ENCODE results near the gene CALML3. TPM values are rescaled to one million over a fixed set of nuclear protein-coding genes. Genes with fewer than 3 reads are reported as not detected.

CALML3 gene
- polyA plus RNA-seq, 6 donors from 2014 or later = not detected

- H3K4me3 Mint-ChIP-seq = no peak overlapping the region
- H3K4me1 Mint-ChIP-seq = peaks cover 0 to 3% (median 0%) of the 10 kb centered on the region in 3 donors
- peak overlapping the region in 1 of 6 donors; percentile 15 for H3K27ac Mint-ChIP-seq
- DNase-seq (no peak), ATAC-seq (ENCODE audit: low read depth in 2 of 2) (no peak)
- H3K36me3 Mint-ChIP-seq = peaks cover 0 to 8% of the 10 kb centered on the region in 2 donors
- peaks cover 0 to 17% (median 9%) of the 10 kb centered on the region in 3 donors for H3K27me3 Mint-ChIP-seq
- peaks cover 0 to 33% (median 9%) of the 10 kb centered on the region in 7 donors for H3K9me3 Mint-ChIP-seq
Measured at GRCh38 chr10:5538446-5538845, 13.7 kb downstream of the CALML3 start.

- Mint-ChIP-seq H3K27me3 (peaks cover 0 to 17% (median 9%) of the 10 kb centered on the region in 3 donors), H3K27ac (peak overlapping the region in 2 of 6 donors; percentile 15 to 35), H3K36me3 (peaks cover 0 to 8% of the 10 kb centered on the region in 2 donors), H3K9me3 (peaks cover 0 to 39% (median 11%) of the 10 kb centered on the region in 7 donors), H3K4me3 (no peak overlapping the region), H3K4me1 (peaks cover 0 to 3% (median 0%) of the 10 kb centered on the region in 3 donors)
- ATAC-seq (ENCODE audit: low read depth in 2 of 2) (no peak), DNase-seq (no peak)
Measured at GRCh38 chr10:5538892-5539651, 14.3 kb downstream of the CALML3 start.

DNA sequence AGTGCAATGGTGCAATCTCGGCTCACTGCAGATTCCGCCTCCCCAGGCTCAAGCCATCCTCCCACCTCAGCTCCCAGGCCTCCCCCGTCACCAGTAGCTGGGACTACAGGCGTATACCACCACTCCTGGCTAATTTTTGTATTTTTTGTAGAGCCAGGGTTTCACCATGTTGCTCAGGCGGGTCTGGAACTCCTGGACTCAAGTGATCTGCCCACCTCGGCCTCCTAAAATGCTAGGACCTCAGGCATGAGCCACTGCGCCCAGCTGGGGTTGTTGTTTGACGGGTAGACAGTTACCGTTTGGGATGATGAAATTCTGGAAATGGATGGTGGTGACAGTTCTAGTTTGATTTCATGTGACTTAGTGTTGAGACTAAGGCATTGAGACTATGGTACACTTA, 15.3 kb downstream of the CALML3 start:
- DNase-seq = no peak
- H3K27ac Mint-ChIP-seq = peak overlapping the region in 1 of 6 donors; percentile 70
- peaks cover 0 to 17% (median 9%) of the 10 kb centered on the region in 3 donors for H3K27me3 Mint-ChIP-seq
- peaks cover 0 to 3% (median 0%) of the 10 kb centered on the region in 3 donors for H3K4me1 Mint-ChIP-seq
- no peak overlapping the region for H3K4me3 Mint-ChIP-seq
- peaks cover 0 to 8% of the 10 kb centered on the region in 2 donors for H3K36me3 Mint-ChIP-seq
- no peak for ATAC-seq (ENCODE audit: low read depth in 2 of 2)
- H3K9me3 Mint-ChIP-seq = peaks cover 0 to 42% (median 13%) of the 10 kb centered on the region in 7 donors

- H3K9me3 Mint-ChIP-seq = peaks cover 0 to 42% (median 13%) of the 10 kb centered on the region in 7 donors
- no peak overlapping the region for H3K27ac Mint-ChIP-seq
- no peak overlapping the region for H3K4me3 Mint-ChIP-seq
- no peak for DNase-seq
- no peak for ATAC-seq (ENCODE audit: low read depth in 2 of 2)
- peaks cover 0 to 3% (median 0%) of the 10 kb centered on the region in 3 donors for H3K4me1 Mint-ChIP-seq
- H3K36me3 Mint-ChIP-seq = peaks cover 0 to 8% of the 10 kb centered on the region in 2 donors
- H3K27me3 Mint-ChIP-seq = peaks cover 0 to 17% (median 9%) of the 10 kb centered on the region in 3 donors
Measured at GRCh38 chr10:5540891-5541290, 16.1 kb downstream of the CALML3 start.

DNA sequence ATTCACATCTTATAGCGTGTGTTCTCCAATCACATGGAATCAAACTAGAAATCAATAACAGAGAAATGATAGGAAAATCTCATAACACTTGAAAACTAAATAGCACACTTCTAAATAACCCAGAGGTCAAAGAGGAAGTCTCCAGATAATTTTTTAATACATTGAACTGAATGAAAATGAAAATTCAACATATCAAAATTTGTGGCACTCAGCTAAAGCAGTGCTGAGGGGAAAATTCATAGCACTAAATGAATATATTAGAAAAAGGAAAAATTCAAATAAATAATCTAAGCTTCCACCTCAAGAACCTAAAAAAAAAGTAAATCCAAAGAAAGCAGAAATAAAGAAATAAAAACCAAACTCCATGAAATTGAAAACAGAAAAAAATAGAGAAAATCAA, 17.3 kb downstream of the CALML3 start:
- Mint-ChIP-seq H3K27ac (no peak overlapping the region), H3K9me3 (peaks cover 0 to 42% (median 13%) of the 10 kb centered on the region in 7 donors), H3K4me1 (peaks cover 0 to 3% (median 0%) of the 10 kb centered on the region in 3 donors), H3K4me3 (no peak overlapping the region), H3K27me3 (peaks cover 0 to 17% (median 9%) of the 10 kb centered on the region in 3 donors), H3K36me3 (peaks cover 0 to 8% of the 10 kb centered on the region in 2 donors)
- no peak for DNase-seq
- no peak for ATAC-seq (ENCODE audit: low read depth in 2 of 2)

DNA sequence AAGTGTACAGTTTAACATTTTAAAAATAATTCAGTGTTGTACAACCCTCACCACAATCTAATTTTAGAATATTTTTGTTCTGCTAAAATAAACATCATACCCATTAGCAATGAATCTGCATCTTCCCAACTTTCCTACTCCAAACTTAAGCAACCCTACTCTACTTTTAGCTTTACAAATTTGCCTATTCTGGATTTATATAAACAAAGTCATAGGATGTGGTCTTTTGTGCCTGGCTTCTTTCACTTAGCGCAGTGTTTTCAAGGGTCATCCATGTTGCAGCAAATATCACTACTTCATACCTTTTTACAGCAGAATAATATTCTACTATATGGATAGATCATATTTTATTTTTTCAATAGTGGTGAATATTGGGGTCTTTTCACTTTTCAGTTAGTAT, 18.9 kb downstream of the CALML3 start:
- ATAC-seq (ENCODE audit: low read depth in 2 of 2) (no peak), DNase-seq (no peak)
- Mint-ChIP-seq H3K27ac (no peak overlapping the region), H3K4me3 (no peak overlapping the region), H3K4me1 (peaks cover 0 to 3% (median 0%) of the 10 kb centered on the region in 3 donors), H3K27me3 (peaks cover 0 to 6% (median 4%) of the 10 kb centered on the region in 3 donors), H3K36me3 (peaks cover 0 to 8% of the 10 kb centered on the region in 2 donors), H3K9me3 (peaks cover 0 to 42% (median 13%) of the 10 kb centered on the region in 7 donors)

GRCh38 chr10:5544216-5544805, 19.6 kb downstream of the CALML3 start:
- Mint-ChIP-seq H3K9me3 (peaks cover 0 to 42% (median 13%) of the 10 kb centered on the region in 7 donors), H3K4me1 (peaks cover 0 to 2% (median 0%) of the 10 kb centered on the region in 3 donors), H3K36me3 (peaks cover 0 to 8% of the 10 kb centered on the region in 2 donors), H3K4me3 (no peak overlapping the region), H3K27me3 (peaks cover 0 to 4% (median 0%) of the 10 kb centered on the region in 3 donors), H3K27ac (no peak overlapping the region)
- no peak for ATAC-seq (ENCODE audit: low read depth in 2 of 2)
- no peak for DNase-seq

GRCh38 chr10:5545011-5545410, 20.2 kb downstream of the CALML3 start:
- Mint-ChIP-seq H3K4me3 (peak overlapping the region in 1 of 8 donors; percentile 33), H3K9me3 (peaks cover 0 to 42% (median 13%) of the 10 kb centered on the region in 7 donors), H3K27me3 (no peaks in the 10 kb centered on the region), H3K27ac (peak overlapping the region in 1 of 6 donors; percentile 40), H3K36me3 (peaks cover 0 to 8% of the 10 kb centered on the region in 2 donors), H3K4me1 (no peaks in the 10 kb centered on the region)
- no peak for ATAC-seq (ENCODE audit: low read depth in 2 of 2)
- DNase-seq = no peak

DNA sequence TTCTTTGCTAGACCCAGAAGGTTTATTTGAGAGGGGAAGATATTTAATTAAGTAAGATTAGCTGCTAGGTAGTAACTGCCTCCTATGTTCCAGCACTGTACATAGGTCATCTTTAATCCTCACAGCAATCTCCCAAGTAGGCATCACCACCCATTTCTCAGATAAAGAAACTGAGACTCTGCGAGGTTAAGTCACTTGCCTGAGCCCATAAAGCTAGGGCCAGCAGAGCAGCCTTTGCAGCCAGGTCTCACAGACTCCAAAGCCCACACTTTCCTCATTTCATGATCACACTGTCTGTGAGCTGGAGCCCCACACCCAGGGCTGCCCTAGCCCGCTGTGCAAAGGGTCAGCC, 20.6 kb downstream of the CALML3 start:
- peaks cover 0 to 40% (median 13%) of the 10 kb centered on the region in 7 donors for H3K9me3 Mint-ChIP-seq
- no peak overlapping the region for H3K27ac Mint-ChIP-seq

GRCh38 chr10:5545778-5546710, 21.3 kb downstream of the CALML3 start:
- Mint-ChIP-seq H3K4me3 (no peak overlapping the region), H3K9me3 (peaks cover 0 to 33% (median 13%) of the 10 kb centered on the region in 7 donors), H3K4me1 (no peaks in the 10 kb centered on the region), H3K27ac (no peak overlapping the region), H3K27me3 (no peaks in the 10 kb centered on the region), H3K36me3 (peaks cover 0 to 8% of the 10 kb centered on the region in 2 donors)
- ATAC-seq (ENCODE audit: low read depth in 2 of 2) = no peak
- DNase-seq = no peak

More for the DNA sequence above, 20.6 kb downstream of the CALML3 start:
- DNase-seq = no peak
- H3K4me3 Mint-ChIP-seq = no peak overlapping the region
- peaks cover 0 to 8% of the 10 kb centered on the region in 2 donors for H3K36me3 Mint-ChIP-seq
- no peak for ATAC-seq (ENCODE audit: low read depth in 2 of 2)
- no peaks in the 10 kb centered on the region for H3K27me3 Mint-ChIP-seq
- no peaks in the 10 kb centered on the region for H3K4me1 Mint-ChIP-seq

DNA sequence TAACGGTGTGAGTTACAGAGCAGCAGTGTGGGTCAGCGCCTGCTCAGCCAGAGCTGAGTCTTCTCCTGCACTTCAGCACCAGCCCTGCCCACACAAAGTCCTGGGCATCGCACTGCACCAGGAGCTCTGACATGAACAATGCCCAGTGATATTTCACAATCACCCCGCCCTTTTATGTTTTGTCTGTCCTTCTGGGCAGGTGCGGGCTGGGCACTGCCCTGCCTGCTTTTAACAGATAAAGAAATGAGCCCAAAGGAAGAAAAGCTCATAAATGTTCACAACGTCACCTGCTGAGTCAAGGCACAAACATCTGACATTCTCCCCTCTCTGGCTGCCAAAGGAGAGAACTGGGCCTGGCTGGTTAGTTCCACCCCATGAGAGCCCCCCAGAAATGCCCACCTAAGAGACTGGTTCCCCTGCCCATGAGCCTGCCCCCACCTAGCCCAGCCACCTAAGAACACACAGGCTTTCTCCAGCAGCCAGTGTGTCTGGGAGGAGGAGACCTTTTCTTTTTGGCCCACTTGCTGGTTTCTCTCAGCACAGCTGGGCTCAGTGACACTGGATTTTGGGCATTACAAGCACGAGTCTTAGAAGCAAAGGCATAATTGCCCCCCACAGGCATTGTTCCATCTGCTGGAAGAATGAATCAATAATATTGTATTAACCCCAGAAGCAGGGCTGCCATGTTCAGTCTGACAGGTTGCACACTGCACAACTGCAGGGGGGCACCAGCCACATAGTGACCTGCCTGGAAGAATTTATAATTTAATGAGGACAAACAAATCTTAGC, 22.3 kb downstream of the CALML3 start:
- H3K27ac Mint-ChIP-seq = no peak overlapping the region
- no peak overlapping the region for H3K4me3 Mint-ChIP-seq
- H3K9me3 Mint-ChIP-seq = peaks cover 0 to 23% (median 9%) of the 10 kb centered on the region in 7 donors
- no peak for ATAC-seq (ENCODE audit: low read depth in 2 of 2)
- H3K4me1 Mint-ChIP-seq = peaks cover 0 to under 1% (median 0%) of the 10 kb centered on the region in 3 donors
- H3K27me3 Mint-ChIP-seq = no peaks in the 10 kb centered on the region
- no peak for DNase-seq
- peaks cover 0 to 3% of the 10 kb centered on the region in 2 donors for H3K36me3 Mint-ChIP-seq

GRCh38 chr10:5547681-5547930, 22.8 kb downstream of the CALML3 start:
- peak overlapping the region in 1 of 6 donors; percentile 73 for H3K27ac Mint-ChIP-seq
- H3K4me3 Mint-ChIP-seq = no peak overlapping the region
- H3K9me3 Mint-ChIP-seq = peaks cover 0 to 18% (median 6%) of the 10 kb centered on the region in 7 donors
- no peak for ATAC-seq (ENCODE audit: low read depth in 2 of 2)
- H3K4me1 Mint-ChIP-seq = peaks cover 0 to 3% (median 0%) of the 10 kb centered on the region in 3 donors
- no peaks in the 10 kb centered on the region for H3K36me3 Mint-ChIP-seq
- DNase-seq = no peak
- no peaks in the 10 kb centered on the region for H3K27me3 Mint-ChIP-seq
